Left lobe of liver (tissue), 2 donors: ENCODE results near the gene ITGA3. TPM values are rescaled to one million over a fixed set of nuclear protein-coding genes. Genes with fewer than 3 reads are reported as not detected.

ENCODE experiments used
- ATAC-seq: fragments of 200-7000 bp; cut with Tn5 transposase; one replicate; pipeline ENCODE4 v1.9.1; 2020; ENCODE audit warnings: mild to moderate bottlenecking, moderate library complexity
- DNase-seq: peaks from one replicate; pipeline ENCODE4 v3.0.0-alpha.2; 2020; ENCODE audit warnings: low spot score
- total RNA-seq: library from RNA; stranded (reverse); gene quantifications from one replicate; pipeline ENCODE4 v1.2.1, GENCODE V29; 2021
- donor health status: DM: no; HTN: no; CAD: no; lungs with moderate emphysema.
- donor health status: DM: no; HTN: yes; CAD: no.

The ITGA3 gene
- total RNA-seq, 1 donor from 2014 or later = 2.7 TPM

DNA sequence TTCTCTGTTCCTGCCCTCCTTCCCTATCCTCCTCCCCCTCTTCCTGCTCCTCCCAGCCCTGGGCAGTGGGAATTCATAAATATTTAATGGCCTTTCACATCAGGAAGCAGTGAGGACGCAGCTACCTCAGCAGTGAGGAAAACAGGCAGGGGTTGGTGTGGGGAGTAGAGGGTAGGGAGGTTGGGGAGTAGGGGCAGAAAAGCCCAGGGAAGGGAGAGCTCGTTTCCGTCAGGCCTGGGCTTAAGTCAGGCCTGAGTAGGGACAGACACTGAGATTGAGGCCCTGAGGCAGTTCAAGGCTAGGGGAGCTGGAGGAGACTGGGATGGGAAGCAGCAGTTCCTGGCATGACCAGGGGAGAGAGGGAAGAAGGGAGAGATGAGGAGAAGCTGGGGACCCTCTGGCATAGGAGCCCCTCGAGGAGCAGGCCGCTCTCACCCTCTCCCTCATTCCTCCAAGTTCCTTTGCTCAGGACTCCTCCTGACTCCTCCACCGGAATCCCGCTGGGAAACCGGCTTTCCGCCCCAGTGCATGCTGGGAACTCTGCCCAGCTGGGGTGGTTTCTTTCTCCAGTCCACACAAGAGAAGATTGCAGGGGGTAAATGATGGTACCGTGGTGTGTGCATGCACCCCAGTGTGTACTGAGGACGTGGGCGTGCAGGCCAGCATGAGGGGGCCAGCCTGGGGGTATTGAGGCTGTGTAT, 67.9 kb downstream of the ITGA3 start:
- DNase-seq (no peak), ATAC-seq (peak; percentile 27)

DNA sequence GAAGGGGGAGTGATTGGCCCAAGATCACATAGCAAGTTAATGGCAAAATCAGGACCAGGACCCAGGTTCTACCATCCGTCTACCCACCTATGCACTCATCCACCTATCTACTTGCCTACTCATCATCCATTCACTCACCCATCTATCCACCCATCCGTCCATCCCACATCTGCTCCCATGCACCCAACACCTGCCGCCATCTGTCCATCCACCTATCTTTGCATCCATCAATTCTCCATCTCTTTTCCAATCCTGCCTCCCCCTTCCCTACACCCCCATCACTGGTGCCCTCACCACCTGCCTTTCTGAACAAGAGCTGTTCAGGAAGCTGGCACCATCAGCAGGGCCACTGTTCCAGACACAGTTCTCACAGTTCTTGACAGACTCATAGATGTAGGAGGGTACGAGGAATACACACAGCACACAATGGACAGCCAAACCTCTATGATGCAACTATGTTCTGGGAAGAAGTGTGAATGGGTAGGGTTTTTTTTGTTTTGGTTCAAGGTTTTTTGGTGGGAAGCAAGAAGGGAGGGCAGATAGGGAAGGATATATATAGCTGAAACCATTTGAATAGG, 69.6 kb downstream of the ITGA3 start:
- ATAC-seq = no peak
- no peak for DNase-seq

DNA sequence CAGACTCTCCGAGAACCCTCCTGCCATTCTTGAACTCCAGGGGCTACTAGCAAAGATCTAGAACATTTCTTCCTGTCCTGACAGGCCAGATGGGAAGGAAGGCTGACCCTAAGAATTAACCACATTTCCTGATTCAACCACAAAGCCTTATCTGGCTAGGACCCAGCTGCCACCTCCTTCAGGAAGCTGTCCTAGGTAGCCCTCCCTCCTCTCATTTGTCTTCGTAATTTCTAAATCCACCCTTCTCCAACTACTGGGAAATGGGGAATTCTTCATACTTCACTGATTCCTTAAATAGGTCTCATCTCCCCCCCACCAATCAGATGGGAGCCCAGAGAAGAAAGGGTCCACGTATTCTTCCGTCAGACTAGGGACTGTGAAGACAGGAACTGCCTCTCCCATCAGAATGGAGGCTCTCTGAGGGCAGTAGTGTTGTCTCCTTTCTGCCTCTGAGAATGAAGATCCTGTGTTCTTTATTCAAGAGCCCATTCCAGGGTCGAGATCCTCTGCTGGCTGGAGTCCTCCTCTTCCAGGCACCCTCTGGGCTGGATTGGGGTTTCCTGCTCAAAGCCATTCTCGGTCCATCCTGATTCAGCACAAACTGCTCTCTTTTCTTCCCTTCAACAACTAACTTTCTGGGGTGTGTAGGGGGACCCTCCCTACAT, 71.9 kb downstream of the ITGA3 start:
- DNase-seq = no peak
- no peak for ATAC-seq

DNA sequence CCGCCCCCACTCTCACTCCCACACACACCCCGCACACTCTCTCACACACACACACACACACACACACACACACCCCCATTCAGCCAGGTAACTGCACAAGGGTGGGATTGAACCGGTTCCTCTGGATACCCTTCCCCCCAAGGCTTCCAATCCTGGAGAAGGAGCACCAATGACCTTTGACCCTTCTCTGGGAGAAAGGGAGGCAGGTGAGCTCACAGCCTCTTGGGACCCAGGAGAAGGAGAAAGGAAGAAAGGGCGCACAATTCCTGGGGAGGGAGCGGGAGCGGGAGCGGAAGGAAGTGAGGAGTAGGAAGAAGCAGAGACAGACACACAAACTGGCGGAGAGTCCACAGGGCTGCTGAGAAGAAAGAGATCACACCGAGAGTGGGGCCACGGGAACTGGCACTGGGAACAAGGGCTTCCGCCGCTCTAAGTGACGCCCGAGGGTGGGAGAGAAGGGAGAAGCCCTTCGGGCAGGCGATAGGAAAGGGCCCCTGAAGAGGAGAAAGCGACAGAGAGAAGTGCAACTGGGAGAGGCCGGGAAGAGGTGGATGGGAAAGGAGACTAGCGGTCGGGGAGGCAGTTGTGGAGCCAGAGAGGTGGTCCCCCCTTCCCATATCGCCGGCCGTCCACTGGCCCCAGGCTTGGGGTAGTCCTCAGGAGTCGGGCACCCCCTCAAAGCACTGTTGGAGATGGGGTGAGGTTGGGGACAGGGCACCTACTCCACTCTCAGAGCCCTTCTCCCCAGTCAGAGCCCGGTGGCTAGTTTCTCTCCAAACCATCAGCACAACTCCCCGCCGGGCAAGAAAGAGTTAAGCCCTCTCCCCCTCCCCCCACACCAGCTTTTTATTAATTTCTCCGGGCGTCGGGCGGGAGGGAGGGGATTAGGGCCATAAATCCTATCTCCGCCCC, 72.8 kb downstream of the ITGA3 start:
- ATAC-seq (no peak), DNase-seq (peak; percentile 42)

DNA sequence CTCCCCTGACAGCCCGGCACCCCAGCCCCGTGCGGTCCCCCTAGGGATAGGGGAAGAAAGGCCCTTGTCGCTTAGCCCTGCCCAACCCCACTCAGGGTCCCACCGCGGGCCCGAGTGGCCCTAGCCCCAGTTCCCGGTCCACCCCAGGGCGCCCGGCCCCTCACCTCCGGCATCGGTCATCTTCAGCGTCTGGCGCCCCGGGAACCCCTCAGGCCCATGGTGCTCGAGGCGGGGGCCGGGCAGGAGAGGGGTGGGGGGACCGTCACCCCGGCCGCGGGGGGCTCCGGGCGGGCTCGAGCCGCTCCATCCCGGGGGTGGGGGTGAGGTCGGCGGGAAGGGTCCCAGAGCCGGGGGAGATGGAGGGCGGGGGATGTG, 73.4 kb downstream of the ITGA3 start:
- DNase-seq = no peak
- no peak for ATAC-seq

DNA sequence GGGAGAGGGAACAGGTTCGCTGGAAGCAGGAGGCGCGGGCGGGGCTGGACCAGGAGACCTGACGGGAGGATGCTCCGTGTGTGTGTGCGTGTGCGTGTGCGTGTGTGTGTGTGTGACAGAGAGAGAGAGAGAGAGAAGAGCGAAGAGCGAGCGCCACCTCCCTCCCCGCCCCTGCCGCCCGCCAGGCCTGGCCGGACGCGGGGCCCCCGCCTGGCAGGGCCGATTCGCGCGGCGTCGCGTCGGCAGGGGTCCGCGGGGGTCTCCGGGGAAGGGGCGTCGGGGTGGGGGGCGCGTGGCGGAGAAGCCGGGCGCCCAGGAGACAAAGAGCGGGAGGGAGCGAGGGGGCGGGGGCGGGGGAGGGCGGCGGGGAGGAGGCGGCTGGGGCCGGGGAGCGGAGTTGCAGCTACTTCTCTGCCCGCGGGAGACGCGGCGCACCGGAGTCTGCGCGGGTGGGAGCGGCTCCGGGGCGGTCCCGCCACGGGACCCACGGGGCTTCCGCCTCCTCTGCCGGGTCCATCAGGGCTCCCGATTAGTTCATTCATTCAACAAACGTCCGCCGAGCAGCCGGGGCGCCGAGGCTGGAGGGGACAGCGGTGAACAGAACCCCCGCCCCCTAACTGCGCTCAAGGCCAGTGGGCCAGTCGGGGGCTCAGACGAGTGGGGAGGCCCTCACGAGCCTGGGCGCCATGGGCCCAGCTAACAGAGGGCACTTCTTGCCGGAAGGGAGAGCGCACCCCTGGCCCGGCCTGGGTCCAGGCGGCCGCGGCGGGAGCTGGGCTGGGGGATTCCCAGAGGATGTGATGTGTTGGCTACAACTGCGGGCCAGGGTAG, 74.0 kb downstream of the ITGA3 start, which contains the start of gene SAMD14:
Gene SAMD14, minus strand, starts transcription at position 433 of the 831 bp plus-strand sequence. CDS start 5,201 bp downstream, outside the sequence.
- ATAC-seq = peak; percentile 35

DNA sequence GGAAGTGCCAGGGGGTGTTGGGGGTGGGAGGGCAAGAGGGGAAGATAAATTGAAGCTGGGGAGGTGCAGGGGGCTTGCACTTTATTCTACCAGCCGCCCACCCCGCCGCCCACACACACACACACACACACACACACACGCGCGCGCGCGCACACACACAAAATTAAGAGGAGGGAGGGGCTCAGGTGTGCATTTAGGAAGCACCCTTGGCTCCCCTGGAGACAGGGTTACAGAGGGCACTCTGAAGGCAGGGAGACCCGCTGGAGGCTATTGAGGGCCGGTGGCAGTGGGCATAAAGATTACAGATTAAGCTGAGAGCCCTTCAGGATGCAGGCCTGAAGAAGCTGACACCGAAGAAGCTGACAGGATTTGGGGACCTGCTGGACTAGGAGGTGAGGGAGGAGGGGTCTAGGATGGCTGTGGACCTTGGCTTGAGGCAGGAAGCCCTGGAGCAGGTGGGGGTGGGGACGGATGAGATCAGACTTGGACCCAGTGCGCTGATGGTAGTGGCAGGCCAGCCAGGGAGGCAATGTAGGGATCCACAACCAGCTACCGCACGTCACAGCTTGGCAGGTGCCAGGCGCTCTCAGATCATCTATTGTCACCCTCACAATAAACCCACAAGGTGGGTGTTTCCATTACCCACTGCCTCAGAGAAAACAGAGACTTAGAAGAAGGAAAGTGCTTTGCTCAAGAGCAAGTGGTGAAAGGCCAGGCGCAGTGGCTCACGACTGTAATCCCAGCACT, 74.8 kb downstream of the ITGA3 start:
- ATAC-seq (peak; percentile 8), DNase-seq (peak; percentile 43)

More for the DNA sequence above, 74.0 kb downstream of the ITGA3 start, which contains the start of gene SAMD14:
- DNase-seq = peak; percentile 46

DNA sequence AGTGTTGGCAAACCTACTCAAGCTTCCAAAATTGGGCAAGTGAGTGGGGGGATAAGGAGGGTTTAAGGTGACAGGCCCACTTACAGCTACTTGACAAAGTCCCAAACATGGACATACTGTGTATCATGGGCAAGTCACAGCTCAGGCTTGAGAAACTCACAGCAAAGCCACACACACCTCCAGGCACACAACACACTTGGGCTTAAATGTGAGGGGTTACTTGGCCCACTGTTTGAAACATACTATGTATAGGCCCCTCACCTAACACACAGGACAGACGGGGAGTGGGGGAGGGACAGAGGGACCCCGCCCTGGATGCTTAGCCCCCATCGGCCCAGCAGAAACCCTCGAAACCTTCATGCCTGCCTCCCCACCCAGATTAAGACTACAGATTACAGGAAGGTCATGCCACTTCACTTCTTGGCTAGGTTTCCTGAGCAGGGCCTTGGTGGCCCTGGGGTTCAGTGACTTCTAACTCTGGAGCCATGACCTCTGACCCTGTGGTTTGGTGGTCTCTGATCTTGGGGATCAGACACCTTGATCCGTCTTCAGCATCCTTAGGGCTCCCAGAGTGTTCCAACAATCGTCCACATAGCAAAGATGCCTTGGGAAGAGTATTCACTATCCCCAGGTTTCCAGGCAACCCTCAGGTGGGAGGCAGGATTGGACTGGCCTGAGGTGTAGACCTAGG, 76.3 kb downstream of the ITGA3 start:
- no peak for ATAC-seq
- no peak for DNase-seq

DNA sequence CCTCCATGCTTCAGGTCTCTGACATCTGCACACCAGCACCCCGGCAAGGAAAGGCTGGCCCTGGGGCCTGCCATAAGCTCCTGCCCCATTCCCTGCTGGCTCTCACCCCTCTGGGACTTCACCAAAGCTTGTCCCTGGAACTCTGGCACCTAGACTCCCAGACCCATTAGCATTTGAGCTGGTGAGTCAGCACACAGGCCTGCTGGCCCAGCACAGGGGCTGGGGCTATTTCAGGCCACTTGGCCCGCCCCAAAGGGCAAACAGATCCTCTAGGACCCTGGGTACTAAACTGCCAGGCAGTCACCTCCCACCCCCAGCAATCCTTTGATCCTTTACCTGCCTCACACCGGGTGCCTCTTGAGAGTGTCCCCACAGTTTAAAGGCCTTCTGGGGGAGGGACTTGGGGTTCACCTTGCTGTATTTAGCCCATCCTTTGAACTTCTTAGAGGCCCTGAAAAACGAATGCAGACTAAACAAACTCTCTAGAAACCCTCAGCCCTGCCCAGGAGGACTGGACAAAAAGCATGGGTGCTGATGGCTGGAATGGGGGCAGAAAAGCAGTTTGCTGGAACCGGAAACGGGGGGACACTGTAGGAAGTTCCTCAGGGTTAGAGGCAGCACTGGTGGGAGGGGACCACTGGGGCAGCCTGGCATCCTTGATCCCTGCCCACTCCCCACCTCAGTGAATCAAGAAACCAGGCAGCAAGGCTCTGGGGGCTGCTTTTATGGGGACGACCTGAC, 77.3 kb downstream of the ITGA3 start:
- ATAC-seq = peak; percentile 64

DNA sequence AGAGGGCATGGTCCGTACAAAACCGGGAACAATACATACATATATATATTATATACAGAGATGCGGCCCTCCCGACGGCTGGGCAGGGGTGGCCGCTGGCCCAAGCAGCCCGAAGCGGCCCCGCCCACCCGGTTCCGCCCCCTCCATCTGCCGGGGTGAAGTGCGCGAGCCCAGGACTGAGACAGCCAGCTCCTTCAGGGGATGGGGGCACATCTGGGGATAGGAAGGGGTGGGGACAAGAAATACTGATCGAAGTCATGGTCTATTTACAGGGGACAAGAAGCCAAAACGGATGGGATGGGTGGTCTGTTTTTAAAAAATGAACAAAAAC, 77.8 kb downstream of the ITGA3 start:
- ATAC-seq = no peak
- no peak for DNase-seq

More for the DNA sequence above, 77.3 kb downstream of the ITGA3 start:
- DNase-seq = peak; percentile 49

DNA sequence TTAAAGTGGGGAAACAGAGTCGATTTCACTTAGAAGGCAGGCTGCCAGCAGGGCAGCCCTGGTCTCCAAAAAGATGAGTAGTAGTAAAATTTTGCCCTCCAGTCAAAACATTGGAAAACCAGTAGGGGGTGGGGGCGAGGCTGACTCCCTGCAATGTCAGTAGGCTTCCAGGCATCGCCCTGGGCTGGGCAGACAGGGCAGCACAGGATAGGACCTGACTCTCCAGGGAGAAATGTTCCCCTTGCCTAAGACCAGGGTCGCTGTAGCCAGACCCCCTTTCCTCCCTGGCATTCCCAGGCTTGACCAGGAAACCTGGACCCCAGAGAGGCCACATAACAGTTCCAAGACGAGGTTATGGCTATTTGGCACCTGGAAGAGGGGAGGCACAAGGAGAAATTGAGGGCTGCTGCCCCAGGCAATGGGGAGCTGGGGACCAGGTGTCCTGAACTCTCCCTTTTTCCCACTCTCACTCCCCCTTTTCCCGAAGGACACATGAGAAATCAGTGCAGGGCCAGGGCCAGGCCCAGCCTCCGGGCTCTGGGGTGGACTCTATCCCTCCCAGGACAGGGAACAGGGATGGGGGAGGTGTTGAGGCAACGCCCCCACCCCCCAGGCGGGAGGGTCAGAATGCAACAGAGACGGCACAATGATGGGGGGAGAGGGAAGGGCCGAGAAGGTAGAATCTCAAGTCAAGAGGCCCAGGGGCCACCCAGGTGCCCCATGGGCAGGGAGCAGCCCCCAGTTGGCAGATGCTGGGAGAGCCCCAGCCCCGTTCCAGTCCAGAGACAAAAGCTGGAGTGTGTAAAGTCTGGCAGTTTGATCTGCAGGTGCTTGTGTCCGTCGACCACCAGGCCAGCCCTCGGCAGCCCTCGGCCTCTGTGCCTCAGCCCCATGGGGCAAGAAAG, 78.5 kb downstream of the ITGA3 start:
- DNase-seq (no peak), ATAC-seq (no peak)

DNA sequence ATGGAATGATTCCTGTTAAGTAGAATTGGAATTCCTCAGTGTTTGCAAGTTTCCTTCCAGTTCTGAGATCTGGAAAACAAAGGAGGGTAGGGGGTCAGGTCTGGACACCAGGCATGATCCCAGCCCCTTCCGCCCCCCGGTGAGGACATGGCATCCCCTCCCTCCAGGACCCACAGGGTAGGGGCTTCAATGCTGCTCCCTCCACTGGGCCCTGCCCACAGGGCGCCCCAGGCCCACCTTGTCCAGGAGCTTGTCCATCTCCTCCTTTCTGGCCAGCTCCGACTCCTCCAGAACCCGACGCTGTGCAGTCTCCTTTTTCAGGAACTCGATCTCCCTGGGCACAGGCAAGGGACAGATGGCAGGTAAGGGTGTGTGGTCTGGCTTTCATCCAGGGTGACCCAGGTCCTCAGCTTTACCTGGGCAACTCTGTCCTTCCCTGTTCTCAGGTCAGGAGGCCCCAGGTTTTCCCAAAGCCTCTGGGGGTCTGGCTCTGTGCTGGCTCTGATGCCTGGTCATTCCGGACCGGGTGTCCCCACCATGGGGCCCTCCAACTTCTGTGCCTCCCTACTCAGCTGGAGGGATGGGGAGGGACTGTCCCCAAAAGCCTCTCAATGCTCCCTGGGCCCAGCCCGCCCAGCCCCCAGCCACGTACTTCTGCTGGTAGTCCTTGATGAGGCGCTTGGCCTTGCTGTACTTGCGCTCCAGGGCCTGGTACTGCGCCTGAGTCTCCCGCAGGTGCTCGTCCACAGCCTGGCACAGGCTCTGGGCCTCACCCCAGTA, 79.6 kb downstream of the ITGA3 start:
- DNase-seq (no peak), ATAC-seq (no peak)

DNA sequence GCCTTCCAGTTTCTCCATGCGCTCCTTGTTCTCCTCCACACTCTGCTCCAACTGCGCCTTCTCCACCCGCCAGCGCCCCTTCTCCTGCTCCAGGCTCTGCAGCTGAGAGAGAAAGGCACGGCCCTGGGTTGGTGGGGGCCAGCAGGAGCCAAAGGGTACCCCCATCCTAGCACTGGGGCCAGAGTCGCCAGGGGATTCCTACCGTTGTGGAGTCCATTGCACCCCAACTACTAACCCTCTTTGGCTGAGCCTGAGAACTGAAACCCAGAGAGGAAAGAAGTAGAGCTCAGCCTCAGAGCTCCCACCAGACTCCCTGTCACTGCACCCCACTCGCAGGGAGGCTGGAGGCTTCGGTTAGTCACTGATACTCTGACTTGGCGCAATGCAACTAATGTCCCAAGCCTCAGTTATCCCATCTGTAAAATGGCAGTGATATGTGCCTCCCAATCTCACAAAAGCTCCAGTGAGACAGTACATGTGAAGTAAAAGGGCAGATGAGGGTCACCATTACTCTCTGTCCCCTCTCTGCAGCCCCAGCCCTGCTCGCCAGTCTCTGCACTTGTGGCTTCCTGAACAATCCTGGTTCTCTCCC, 80.3 kb downstream of the ITGA3 start:
- ATAC-seq = no peak
- no peak for DNase-seq

DNA sequence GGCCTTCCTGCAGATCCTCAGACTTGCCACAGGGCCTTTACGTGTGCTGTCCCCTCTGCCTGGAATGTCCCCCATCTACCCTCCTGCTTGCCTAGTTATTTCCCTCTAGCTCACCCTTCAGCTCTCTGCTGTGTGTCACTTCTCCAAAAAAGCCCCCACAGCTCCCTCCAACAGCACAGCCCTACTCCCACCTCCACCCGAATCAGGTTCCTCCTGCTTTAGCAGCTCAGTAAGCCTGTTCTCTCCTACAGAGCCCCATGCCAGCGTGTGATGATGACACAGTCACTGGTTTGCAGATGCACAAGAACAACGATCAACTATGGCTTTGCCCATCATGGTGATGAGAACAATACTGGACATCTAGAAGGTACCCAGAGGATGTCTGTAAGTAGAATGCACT, 81.1 kb downstream of the ITGA3 start:
- ATAC-seq (no peak), DNase-seq (no peak)

DNA sequence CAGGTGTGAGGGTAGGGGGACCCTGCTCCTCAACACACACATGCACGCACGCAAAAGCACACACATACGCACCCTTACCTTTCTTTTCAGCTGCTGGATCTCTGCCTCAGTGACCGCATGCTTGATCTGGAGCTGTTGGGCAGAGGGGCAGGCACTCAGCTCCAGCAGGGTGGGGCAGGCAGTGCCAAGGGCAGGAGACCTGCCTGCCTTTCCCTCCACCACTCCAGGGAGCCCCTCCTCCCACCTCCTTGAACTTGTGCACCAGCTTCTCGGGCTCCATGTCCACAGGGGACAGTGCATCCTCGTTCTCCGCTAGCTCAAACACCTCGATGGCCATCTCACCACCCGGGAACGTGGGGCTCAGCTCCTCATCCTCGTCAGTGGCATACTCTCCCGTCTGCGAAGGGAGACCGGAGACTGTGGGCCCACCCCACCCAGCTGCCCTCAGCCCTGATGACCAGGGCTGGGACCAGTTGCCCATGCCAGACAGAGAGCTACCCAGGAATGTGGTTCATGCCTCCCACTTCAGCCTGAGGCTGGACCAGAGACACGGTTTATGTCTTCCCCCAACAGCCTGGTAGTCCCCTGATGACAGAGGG, 83.4 kb downstream of the ITGA3 start:
- ATAC-seq = no peak
- DNase-seq = no peak
